Heart left ventricle (tissue), 13 donors: ENCODE measurements around the gene DNAAF5.

ENCODE experiments used
- CTCF ChIP-seq, 12 donors: fragments of 200-600 bp; sonication (generic) in 4 of 12; IDR thresholded peaks; one replicate each; pipeline versions ENCODE4 v1.5.0 to v1.8.0; 2018 to 2022; ENCODE audit warnings: antibody characterized with exemption in 12 of 12, mild to moderate bottlenecking in 5 of 12
- POLR2A ChIP-seq, 2 donors: fragments of 450-650 bp; IDR thresholded peaks; one replicate each; pipeline ENCODE4 v1.6.1; 2017; ENCODE audit warnings: antibody characterized with exemption in 2 of 2, mild to moderate bottlenecking in 2 of 2, moderate library complexity in 2 of 2
- donor health status: ischemic (EF 13 %, LVEDD 7.1; RV severe dilation, severe dysfunction).
- donor health status: DM: no; HTN: yes; CAD: no.
- donor health status: DM: no; HTN: no; CAD: no.
- donor health status: ischemic (EF 25% LVEDD 6.9; RV normal size, moderate dysfunction).
- donor health status: ischemic (EF 25% LVEDD 5.7; RV mildly dilated, moderate dysfunction).
- donor health status: ischemic (EF 35%, LVEDD 5.7; RV mildly dilated, moderate dysfunction).
- donor health status: nonischemic (EF 11% LVEDD 7.7; RV severe dilation, severe dysfunction).
- donor health status: DM: yes; HTN: yes; CAD: no.
- donor health status: PGD.
- donor health status: ischemic (EF 29% LVEDD 5.4; RV normal size, mild dysfunction).
- donor health status: nonischemic (EF 23%, LVEDD 6.1; RV moderate dilation, normal function).

- no peak for TF ChIP-seq CTCF (IDR thresholded peaks at IDR 0.05)
- TF ChIP-seq POLR2A (IDR thresholded peaks at IDR 0.05) = no peak
Measured at GRCh38 chr7:749140-749551, 22.6 kb downstream of the DNAAF5 start.
